Endothelial cell of umbilical vein (primary cell): ENCODE results near the gene MFSD1.

Experiments used
- CTCF ChIP-seq, 2 donors: IDR thresholded peaks; 1 replicate in 1 of 2; 2 replicates in 1 of 2; pipeline ENCODE4 v1.5.1; 2011; ENCODE audit warnings: low read length in 2 of 2, mild to moderate bottlenecking in 2 of 2, moderate library complexity in 2 of 2, control low read depth in 1 of 2, inconsistent platforms in 1 of 2, low read depth in 1 of 2; ENCODE audit not compliant: insufficient read depth in 1 of 2; ENCODE audit errors: extremely low read depth in 1 of 2
- EZH2 ChIP-seq: IDR thresholded peaks from 2 replicates; pipeline ENCODE4 v1.6.1; 2012; ENCODE audit warnings: borderline replicate concordance, low read depth, mild to moderate bottlenecking, moderate library complexity, low read length, inconsistent platforms; ENCODE audit not compliant: severe bottlenecking
- FOS ChIP-seq: IDR thresholded peaks from 2 replicates; pipeline ENCODE4 v1.6.1; 2011; ENCODE audit warnings: mild to moderate bottlenecking, low read length, moderate library complexity, borderline replicate concordance; ENCODE audit not compliant: insufficient read depth
- GATA2 ChIP-seq: IDR thresholded peaks from 2 replicates; pipeline ENCODE4 v1.7.0; 2011; ENCODE audit warnings: low read depth, mild to moderate bottlenecking, moderate library complexity, mixed read lengths, low read length; ENCODE audit not compliant: insufficient read length, insufficient read depth
- JUN ChIP-seq: IDR thresholded peaks from 2 replicates; pipeline ENCODE4 v1.6.1; 2011; ENCODE audit warnings: borderline replicate concordance, low read depth; ENCODE audit not compliant: insufficient read length, insufficient read depth
- MAX ChIP-seq: IDR thresholded peaks from 2 replicates; pipeline ENCODE4 v1.6.1; 2011; ENCODE audit not compliant: insufficient read depth, insufficient read length
- MYC ChIP-seq: IDR thresholded peaks from one replicate; pipeline ENCODE4 v1.6.1; 2011; ENCODE audit warnings: mild to moderate bottlenecking, low read depth, low read length
- POLR2A ChIP-seq: IDR thresholded peaks from 2 replicates; pipeline ENCODE4 v1.6.1; 2012; ENCODE audit warnings: low read depth, mild to moderate bottlenecking, control low read depth, low read length
- POLR2AphosphoS5 ChIP-seq: IDR thresholded peaks from 2 replicates; pipeline ENCODE4 v1.6.1; 2012; ENCODE audit warnings: low read depth, mild to moderate bottlenecking, control low read depth, low read length, moderate library complexity; ENCODE audit not compliant: insufficient read depth

DNA sequence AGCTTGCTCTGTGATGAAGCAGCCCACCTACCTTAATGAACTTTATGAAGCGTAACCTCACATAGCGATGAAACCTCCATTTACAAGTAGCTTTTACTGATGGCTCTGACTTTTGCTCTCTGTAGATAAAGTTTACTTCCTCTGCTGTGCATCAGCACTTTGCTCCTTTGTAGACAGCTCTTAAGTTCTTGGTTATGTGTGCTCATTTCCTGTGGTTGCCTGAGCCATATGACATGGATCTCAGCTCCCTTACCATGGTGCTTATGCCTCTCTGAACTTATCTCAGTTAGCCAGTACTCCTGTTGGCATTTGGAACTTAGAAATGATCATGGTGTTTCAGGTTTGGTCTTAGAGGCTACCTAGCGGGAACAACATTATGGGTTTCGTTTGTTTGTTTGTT, 7.8 kb downstream of the MFSD1 start:
- TF ChIP-seq CTCF (IDR thresholded peaks at IDR 0.05; ENCODE audit: extremely low read depth in 1 of 2, insufficient read depth in 1 of 2, low read depth in 1 of 2, low read length in 2 of 2) = no peak
- TF ChIP-seq MAX = no peak
- no peak for TF ChIP-seq POLR2A
- no peak for TF ChIP-seq MYC
- TF ChIP-seq EZH2 = no peak
- no peak for TF ChIP-seq GATA2
- TF ChIP-seq POLR2AphosphoS5 = no peak
- no peak for TF ChIP-seq JUN
- no peak for TF ChIP-seq FOS
